ENCODE data around the gene C1QTNF3. TPM values are rescaled to one million over a fixed set of nuclear protein-coding genes. Genes with fewer than 3 reads are reported as not detected.

C1QTNF3 gene
- total and polyA plus RNA-seq, 2 of the 8 experiments (the other 6 are each of a cell fraction or from before 2014, with no cell fraction given) = 1.0 to 1.2 TPM

- no peaks in the 10 kb centered on the region for H3K4me1 ChIP-seq (replicated peaks in 1 of 4; ENCODE audit: control insufficient read depth in 3 of 4, insufficient read depth in 4 of 4, low read length in 3 of 4)
- no peak overlapping the region for H2AFZ ChIP-seq (ENCODE audit: low read length)
- H3K23me2 ChIP-seq (ENCODE audit: low read depth, low read length) = peaks cover 3% of the 10 kb centered on the region
- no peak overlapping the region for H2BK5ac ChIP-seq (ENCODE audit: low read depth, low read length)
- H3K9ac ChIP-seq (replicated peaks in 1 of 4; ENCODE audit: extremely low read depth in 1 of 4, low read depth in 3 of 4, low read length in 3 of 4) = no peak overlapping the region
- no peak overlapping the region for H3K23ac ChIP-seq (ENCODE audit: insufficient read length)
- no peak overlapping the region for H3K18ac ChIP-seq (ENCODE audit: extremely low read depth, low read length)
- TF ChIP-seq HDAC6 (IDR thresholded peaks at IDR 0.05; ENCODE audit: low read depth, low read length) (no peak), SIX5 (IDR thresholded peaks at IDR 0.05; ENCODE audit: low read depth, low read length) (no peak), SUZ12 (IDR thresholded peaks at IDR 0.05; ENCODE audit: low read length) (no peak), CTCF (IDR thresholded peaks at IDR 0.05; ENCODE audit: control extremely low read depth in 1 of 3, insufficient read depth in 1 of 3, low read depth in 1 of 3, low read length in 3 of 3) (no peak)
- no peak overlapping the region for H3K4me2 ChIP-seq (ENCODE audit: insufficient read depth in 1 of 2, low read depth in 2 of 2, low read length in 2 of 2)
- H3K79me1 ChIP-seq (ENCODE audit: low read depth, low read length) = no peaks in the 10 kb centered on the region
- DNase-seq (ENCODE audit: low read depth in 1 of 2, low spot score in 2 of 2) (no peak), FAIRE-seq (no peak)
- H4K91ac ChIP-seq (replicated peaks; ENCODE audit: insufficient read length, low read length) = no peak overlapping the region
- no peaks in the 10 kb centered on the region for H4K20me1 ChIP-seq (replicated peaks in 1 of 2; ENCODE audit: control insufficient read depth in 1 of 2, insufficient read depth in 2 of 2, low read length in 2 of 2)
- no peak overlapping the region for H3K4ac ChIP-seq (replicated peaks; ENCODE audit: insufficient read length, low read depth, low read length)
- H2BK15ac ChIP-seq (ENCODE audit: low read length) = no peak overlapping the region
- H2BK12ac ChIP-seq (ENCODE audit: low read depth, low read length) = no peak overlapping the region
- no peak overlapping the region for H3K56ac ChIP-seq (replicated peaks; ENCODE audit: insufficient read length, low read depth, low read length)
- H4K5ac ChIP-seq (ENCODE audit: insufficient read length, low read depth, low read length) = no peak overlapping the region
- no peaks in the 10 kb centered on the region for H3K27me3 ChIP-seq (replicated peaks in 1 of 4; ENCODE audit: control insufficient read depth in 3 of 4, extremely low read depth in 1 of 4, insufficient read depth in 3 of 4, low read length in 3 of 4)
- ChIA-PET CTCF (ENCODE audit: partially characterized antibody) (interaction anchor here (0.6 to 2.3 kb wide), 4 partner anchors 14 to 915 kb away, joined by 3 to 11 read pairs (median 4); no protein-coding TSS in a partner anchor), POLR2A (ENCODE audit: partially characterized antibody) (no interaction called here)
- H3K9me3 ChIP-seq (ENCODE audit: insufficient read depth in 2 of 2, low read depth in 1 of 2, low read length in 1 of 2) = no peaks in the 10 kb centered on the region
- no peak overlapping the region for H3K4me3 ChIP-seq (ENCODE audit: extremely low read depth in 1 of 4, insufficient read depth in 2 of 4, low read depth in 3 of 4, low read length in 4 of 4)
- no peak overlapping the region for H3K27ac ChIP-seq (ENCODE audit: low read depth, low read length)
- no peaks in the 10 kb centered on the region for H3K79me2 ChIP-seq (ENCODE audit: control insufficient read depth in 1 of 2, insufficient read depth in 2 of 2, low read length in 2 of 2)
- no peak overlapping the region for H2BK120ac ChIP-seq (replicated peaks; ENCODE audit: low read depth, low read length)
- no peak overlapping the region for H2BK20ac ChIP-seq (ENCODE audit: low read length)
- no peaks in the 10 kb centered on the region for H3K36me3 ChIP-seq (ENCODE audit: control insufficient read depth in 2 of 4, insufficient read depth in 4 of 4, low read length in 3 of 4)
- no peak overlapping the region for H3K14ac ChIP-seq (ENCODE audit: insufficient read length)
- H2AK5ac ChIP-seq (ENCODE audit: low read depth, low read length) = no peak overlapping the region
- H4K8ac ChIP-seq (ENCODE audit: extremely low read depth, insufficient read depth, low read length) = no peak overlapping the region
Observed at GRCh38 chr5:34012791-34013190, 30.2 kb downstream of the C1QTNF3 start.
